Measurements from ENCODE around the gene AQP2. TPM values are rescaled to one million over a fixed set of nuclear protein-coding genes. Genes with fewer than 3 reads are reported as not detected.
"Not testable (repeated sequence)": the region's sequence is repeated elsewhere in the genome, so short reads cannot be mapped to it uniquely, and the experiment has no call there.

Gene AQP2
- total RNA-seq, 1 experiment from 2014 or later, result not detected

DNA sequence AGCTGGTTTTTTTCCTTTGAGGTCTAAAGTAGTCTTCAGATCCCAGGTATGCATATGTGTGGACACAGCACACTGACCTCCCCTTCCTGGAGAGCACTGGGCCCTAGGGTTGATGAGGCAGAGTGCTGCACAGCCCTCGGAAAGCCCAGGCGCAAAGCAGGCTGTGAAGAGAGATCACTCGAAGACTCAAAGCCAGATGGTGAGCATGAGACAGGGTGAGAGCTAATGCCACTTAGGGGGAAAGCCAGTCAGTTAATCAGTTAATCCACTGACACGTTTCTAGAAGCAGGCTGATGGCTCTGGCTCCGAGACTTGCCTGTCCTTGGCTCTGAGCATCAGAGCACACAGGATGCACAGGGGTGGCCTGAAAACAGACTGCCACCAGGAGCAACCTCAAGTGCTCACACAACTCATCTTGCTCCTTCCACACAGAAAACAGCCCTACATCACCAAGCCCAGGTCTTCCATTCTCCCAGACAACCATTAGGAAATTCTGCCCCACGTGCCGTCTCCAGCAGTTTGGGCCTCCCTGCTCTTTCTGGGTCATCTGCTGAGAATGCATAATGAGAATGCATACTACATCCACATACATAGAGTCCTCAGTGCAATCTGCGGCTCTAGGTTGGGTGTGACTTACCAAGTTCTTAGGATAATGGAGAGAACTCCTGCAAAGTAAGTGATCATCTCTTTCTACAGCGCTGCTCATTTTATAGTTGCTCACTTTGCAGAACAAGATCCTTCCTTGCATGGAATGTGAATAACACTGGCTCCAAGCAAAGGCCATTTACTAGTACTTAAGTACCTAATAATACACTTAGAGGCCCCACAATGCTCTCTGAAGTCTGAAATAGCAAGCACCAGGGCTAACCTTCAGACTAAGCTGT, 34.2 kb downstream of the AQP2 start:
- TF ChIP-seq CTCF (IDR thresholded peaks at IDR 0.05; ENCODE audit: insufficient read depth in 1 of 2, low read depth in 1 of 2, low read length in 1 of 2, severe bottlenecking in 1 of 2, unreplicated experiment in 1 of 2), result no peak
- no peak for DNase-seq
- no peak overlapping the region for H3K27ac Mint-ChIP-seq (ENCODE audit: unreplicated experiment)
- peaks cover 38% of the 10 kb centered on the region for H3K36me3 Mint-ChIP-seq (ENCODE audit: insufficient read depth, unreplicated experiment)
- peaks cover 12% of the 10 kb centered on the region for H3K4me1 Mint-ChIP-seq (ENCODE audit: low read depth, unreplicated experiment)
- ChIA-PET CTCF (interaction anchor here (0.6 to 1.7 kb wide), 3 partner anchors 19 to 116 kb away, joined by 3 to 5 read pairs (median 4); no protein-coding TSS in a partner anchor), POLR2A (no interaction called here)
- no peaks in the 10 kb centered on the region for H3K9me3 Mint-ChIP-seq (ENCODE audit: unreplicated experiment)
- no peak overlapping the region for H3K4me3 Mint-ChIP-seq (ENCODE audit: unreplicated experiment)
- no peaks in the 10 kb centered on the region for H3K36me3 ChIP-seq (ENCODE audit: control insufficient read depth, insufficient read depth, low read length)
- no peaks in the 10 kb centered on the region for H3K27me3 ChIP-seq (replicated peaks; ENCODE audit: control insufficient read depth, insufficient read depth, low read length)
- no peaks in the 10 kb centered on the region for H3K9me3 ChIP-seq
- H3K4me1 ChIP-seq, result peaks cover 19% of the 10 kb centered on the region
- H3K4me3 ChIP-seq (ENCODE audit: low read depth, low read length), result no peak overlapping the region
- H3K27me3 Mint-ChIP-seq (ENCODE audit: insufficient read depth, unreplicated experiment), result no peaks in the 10 kb centered on the region
- BruUV-seq (replicated peaks), result no TSS peak
- intact Hi-C loops (cut with micrococcal nuclease; ENCODE audit: unreplicated experiment), result no loop called here

DNA sequence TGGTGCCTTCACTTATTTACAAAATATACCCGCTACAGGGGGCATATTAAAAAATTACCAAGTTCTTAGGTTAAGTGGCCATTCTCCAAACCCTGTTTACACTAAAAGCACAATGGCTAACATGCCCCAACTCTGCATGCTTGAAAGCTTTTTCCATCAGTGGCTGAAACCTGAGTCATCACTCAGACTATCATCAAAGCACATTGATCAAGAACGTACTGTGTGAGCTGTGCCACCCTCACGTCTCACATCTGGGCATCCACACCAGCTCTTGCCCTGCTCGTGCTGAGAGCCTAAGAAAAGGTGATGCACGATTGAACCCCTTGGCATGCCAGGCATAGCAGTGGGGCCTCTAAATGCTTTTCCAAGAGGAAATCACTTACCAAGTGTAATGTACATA, 35.4 kb downstream of the AQP2 start:
- Histone ChIP-seq H3K9me3 (no peaks in the 10 kb centered on the region), H3K27me3 (replicated peaks; ENCODE audit: control insufficient read depth, insufficient read depth, low read length) (no peaks in the 10 kb centered on the region), H3K4me1 (peaks cover 10% of the 10 kb centered on the region), H3K4me3 (ENCODE audit: low read depth, low read length) (no peak overlapping the region), H3K36me3 (ENCODE audit: control insufficient read depth, insufficient read depth, low read length) (no peaks in the 10 kb centered on the region; the same call in 1 of the 2 replicates)
- Mint-ChIP-seq H3K36me3 (ENCODE audit: insufficient read depth, unreplicated experiment) (peaks cover 50% of the 10 kb centered on the region), H3K4me3 (ENCODE audit: unreplicated experiment) (no peak overlapping the region), H3K27ac (ENCODE audit: unreplicated experiment) (no peak overlapping the region), H3K4me1 (ENCODE audit: low read depth, unreplicated experiment) (peaks cover 3% of the 10 kb centered on the region), H3K27me3 (ENCODE audit: insufficient read depth, unreplicated experiment) (no peaks in the 10 kb centered on the region), H3K9me3 (ENCODE audit: unreplicated experiment) (no peaks in the 10 kb centered on the region)
- CTCF ChIA-PET, result interaction anchor here (1.7 kb wide), 1 partner anchor 20 kb away, joined by 4 read pairs; no protein-coding TSS in a partner anchor
- BruUV-seq (replicated peaks), result no TSS peak
- POLR2A ChIA-PET, result no interaction called here
- intact Hi-C loops (cut with micrococcal nuclease; ENCODE audit: unreplicated experiment), result no loop called here
- DNase-seq, result no peak
- TF ChIP-seq CTCF (IDR thresholded peaks at IDR 0.05; ENCODE audit: insufficient read depth in 1 of 2, low read depth in 1 of 2, low read length in 1 of 2, severe bottlenecking in 1 of 2, unreplicated experiment in 1 of 2), result no peak

GRCh38 chr12:49986476-49986875, 35.9 kb downstream of the AQP2 start:
- H3K4me3 Mint-ChIP-seq (ENCODE audit: unreplicated experiment); BruUV-seq (replicated peaks); H3K4me3 ChIP-seq (ENCODE audit: low read depth, low read length); H3K4me1 Mint-ChIP-seq (ENCODE audit: low read depth, unreplicated experiment); H3K4me1 ChIP-seq; DNase-seq; H3K36me3 ChIP-seq (ENCODE audit: control insufficient read depth, insufficient read depth, low read length); POLR2A ChIA-PET; H3K9me3 Mint-ChIP-seq (ENCODE audit: unreplicated experiment); H3K27ac Mint-ChIP-seq (ENCODE audit: unreplicated experiment); H3K27me3 ChIP-seq (replicated peaks; ENCODE audit: control insufficient read depth, insufficient read depth, low read length); H3K9me3 ChIP-seq; intact Hi-C loops (cut with micrococcal nuclease; ENCODE audit: unreplicated experiment); H3K27me3 Mint-ChIP-seq (ENCODE audit: insufficient read depth, unreplicated experiment): not testable (repeated sequence)
- peaks cover 52% of the 10 kb centered on the region for H3K36me3 Mint-ChIP-seq (ENCODE audit: insufficient read depth, unreplicated experiment)
- CTCF ChIA-PET, result interaction anchor here (1.7 kb wide), 1 partner anchor 20 kb away, joined by 4 read pairs; no protein-coding TSS in a partner anchor
